Lower lobe of right lung (tissue), 2 donors: ENCODE data around the gene MBOAT1. TPM values are rescaled to one million over a fixed set of nuclear protein-coding genes. Genes with fewer than 3 reads are reported as not detected.

ENCODE experiments used
- ATAC-seq, 2 donors: fragments of 200-7000 bp; cut with Tn5 transposase; one replicate each; pipeline ENCODE4 v1.9.1; 2020 to 2022; ENCODE audit warnings: mild to moderate bottlenecking in 2 of 2, moderate library complexity in 2 of 2
- DNase-seq: peaks from one replicate; pipeline ENCODE4 v3.0.0-alpha.2; 2020
- H3K27ac ChIP-seq: fragments of 200-600 bp; one replicate; pipeline ENCODE4 v1.8.0; 2022
- H3K27me3 ChIP-seq: fragments of 200-600 bp; one replicate; pipeline ENCODE4 v1.8.0; 2022; ENCODE audit warnings: low read depth
- H3K36me3 ChIP-seq: fragments of 200-600 bp; one replicate; pipeline ENCODE4 v1.8.0; 2022; ENCODE audit warnings: mild to moderate bottlenecking
- H3K4me1 ChIP-seq: fragments of 200-600 bp; one replicate; pipeline ENCODE4 v1.8.0; 2022
- H3K4me3 ChIP-seq: fragments of 200-600 bp; one replicate; pipeline ENCODE4 v1.8.0; 2022; ENCODE audit warnings: mild to moderate bottlenecking
- H3K9me3 ChIP-seq: fragments of 200-600 bp; one replicate; pipeline ENCODE4 v1.8.0; 2022
- intact Hi-C: fragments of 100-400 bp; cut with DNase I; formaldehyde crosslinking; loops from one replicate; pipeline ENCODE4 v1.11.0; 2022
- long read RNA-seq: library from polyadenylated mRNA; unstranded; transcript quantifications from one replicate; pipeline ENCODE4 v2.0.0, GENCODE V29; 2021
- total RNA-seq: library from RNA; stranded (reverse); fragmentation: NEBNext Ultra II Directional; extraction: Animal tissue kit (Norgen Biotek cat#: 25700); gene quantifications from one replicate; pipeline ENCODE4 v1.2.1, GENCODE V29; 2021
- TF ChIP-seq, protein P1 (sequence below): fragments of 200-600 bp; IDR thresholded peaks from one replicate; pipeline ENCODE4 v1.8.0; 2022; ENCODE audit warnings: antibody characterized with exemption, mild to moderate bottlenecking
- donor health status: DM: no; HTN: yes; CAD: no; lungs with severe emphysema.

Gene MBOAT1, protein sequence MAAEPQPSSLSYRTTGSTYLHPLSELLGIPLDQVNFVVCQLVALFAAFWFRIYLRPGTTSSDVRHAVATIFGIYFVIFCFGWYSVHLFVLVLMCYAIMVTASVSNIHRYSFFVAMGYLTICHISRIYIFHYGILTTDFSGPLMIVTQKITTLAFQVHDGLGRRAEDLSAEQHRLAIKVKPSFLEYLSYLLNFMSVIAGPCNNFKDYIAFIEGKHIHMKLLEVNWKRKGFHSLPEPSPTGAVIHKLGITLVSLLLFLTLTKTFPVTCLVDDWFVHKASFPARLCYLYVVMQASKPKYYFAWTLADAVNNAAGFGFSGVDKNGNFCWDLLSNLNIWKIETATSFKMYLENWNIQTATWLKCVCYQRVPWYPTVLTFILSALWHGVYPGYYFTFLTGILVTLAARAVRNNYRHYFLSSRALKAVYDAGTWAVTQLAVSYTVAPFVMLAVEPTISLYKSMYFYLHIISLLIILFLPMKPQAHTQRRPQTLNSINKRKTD
- total RNA-seq, result 13.1 TPM
- long read RNA-seq, partial matches to known transcripts, result 4 of 14 reads
- long read RNA-seq, other reads (novel, unspliced or antisense), result 6 of 14 reads

- intact Hi-C loops, result no loop called here
- no peaks in the 10 kb centered on the region for H3K27me3 ChIP-seq
- DNase-seq (peak; percentile 94), ATAC-seq (peak; percentile 98)
- peak within 1 kb of the TSS; percentile 83 for H3K4me3 ChIP-seq
- H3K27ac ChIP-seq, result peak within 1 kb of the TSS; percentile 89
- no peaks in the 10 kb centered on the region for H3K9me3 ChIP-seq
- H3K36me3 ChIP-seq, result no peaks in the 10 kb centered on the region
- peaks cover 35% of the 10 kb centered on the region for H3K4me1 ChIP-seq
- TF ChIP-seq, protein P1, sequence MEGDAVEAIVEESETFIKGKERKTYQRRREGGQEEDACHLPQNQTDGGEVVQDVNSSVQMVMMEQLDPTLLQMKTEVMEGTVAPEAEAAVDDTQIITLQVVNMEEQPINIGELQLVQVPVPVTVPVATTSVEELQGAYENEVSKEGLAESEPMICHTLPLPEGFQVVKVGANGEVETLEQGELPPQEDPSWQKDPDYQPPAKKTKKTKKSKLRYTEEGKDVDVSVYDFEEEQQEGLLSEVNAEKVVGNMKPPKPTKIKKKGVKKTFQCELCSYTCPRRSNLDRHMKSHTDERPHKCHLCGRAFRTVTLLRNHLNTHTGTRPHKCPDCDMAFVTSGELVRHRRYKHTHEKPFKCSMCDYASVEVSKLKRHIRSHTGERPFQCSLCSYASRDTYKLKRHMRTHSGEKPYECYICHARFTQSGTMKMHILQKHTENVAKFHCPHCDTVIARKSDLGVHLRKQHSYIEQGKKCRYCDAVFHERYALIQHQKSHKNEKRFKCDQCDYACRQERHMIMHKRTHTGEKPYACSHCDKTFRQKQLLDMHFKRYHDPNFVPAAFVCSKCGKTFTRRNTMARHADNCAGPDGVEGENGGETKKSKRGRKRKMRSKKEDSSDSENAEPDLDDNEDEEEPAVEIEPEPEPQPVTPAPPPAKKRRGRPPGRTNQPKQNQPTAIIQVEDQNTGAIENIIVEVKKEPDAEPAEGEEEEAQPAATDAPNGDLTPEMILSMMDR, result peak; percentile 37
Observed at GRCh38 chr6:20212392-20213111, at the start of gene MBOAT1. Gene MBOAT1, minus strand, starts transcription at chr6:20212469. Its CDS starts 235 bp downstream, at chr6:20212234.

- TF ChIP-seq, protein P1, result no peak
- intact Hi-C loops, result no loop called here
- DNase-seq (no peak), ATAC-seq (no peak)
- Histone ChIP-seq H3K36me3 (no peaks in the 10 kb centered on the region), H3K9me3 (no peaks in the 10 kb centered on the region), H3K27me3 (no peaks in the 10 kb centered on the region), H3K27ac (no peak overlapping the region), H3K4me1 (no peaks in the 10 kb centered on the region), H3K4me3 (no peak overlapping the region)
Observed at GRCh38 chr6:20261685-20262084, 49.4 kb upstream of the MBOAT1 start.

DNA sequence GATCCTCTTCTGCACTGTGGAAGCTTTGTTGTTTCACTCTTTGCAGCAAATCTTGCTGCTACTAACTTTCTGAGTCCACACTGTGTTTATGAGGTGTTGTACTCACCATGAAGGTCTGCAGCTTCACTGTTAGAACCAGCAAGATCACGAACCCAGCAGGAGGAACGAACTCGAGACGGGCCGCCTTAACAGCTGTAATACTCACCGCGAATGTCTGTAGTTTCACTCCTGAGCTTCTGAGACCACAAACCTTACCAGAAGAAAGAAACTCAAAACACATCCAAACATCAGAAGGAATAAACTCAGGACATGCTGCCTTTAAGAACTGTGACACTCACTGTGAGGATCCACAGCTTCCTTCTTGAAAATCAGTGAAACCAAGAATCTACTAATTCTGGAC is 48.1 kb upstream of the MBOAT1 start:
- intact Hi-C loops, result no loop called here
- TF ChIP-seq, protein P1, result no peak
- no peak for ATAC-seq
- Histone ChIP-seq H3K4me1 (no peaks in the 10 kb centered on the region), H3K9me3 (no peaks in the 10 kb centered on the region), H3K27me3 (no peaks in the 10 kb centered on the region), H3K27ac (no peak overlapping the region), H3K4me3 (no peak overlapping the region), H3K36me3 (no peaks in the 10 kb centered on the region)
- no peak for DNase-seq

- ATAC-seq (no peak), DNase-seq (no peak)
- intact Hi-C loops, result no loop called here
- no peaks in the 10 kb centered on the region for H3K27me3 ChIP-seq
- no peaks in the 10 kb centered on the region for H3K4me1 ChIP-seq
- TF ChIP-seq, protein P1, result no peak
- H3K4me3 ChIP-seq, result no peak overlapping the region
- H3K9me3 ChIP-seq, result no peaks in the 10 kb centered on the region
- H3K27ac ChIP-seq, result no peak overlapping the region
- H3K36me3 ChIP-seq, result no peaks in the 10 kb centered on the region
Observed at GRCh38 chr6:20259316-20260049, 47.2 kb upstream of the MBOAT1 start.

DNA sequence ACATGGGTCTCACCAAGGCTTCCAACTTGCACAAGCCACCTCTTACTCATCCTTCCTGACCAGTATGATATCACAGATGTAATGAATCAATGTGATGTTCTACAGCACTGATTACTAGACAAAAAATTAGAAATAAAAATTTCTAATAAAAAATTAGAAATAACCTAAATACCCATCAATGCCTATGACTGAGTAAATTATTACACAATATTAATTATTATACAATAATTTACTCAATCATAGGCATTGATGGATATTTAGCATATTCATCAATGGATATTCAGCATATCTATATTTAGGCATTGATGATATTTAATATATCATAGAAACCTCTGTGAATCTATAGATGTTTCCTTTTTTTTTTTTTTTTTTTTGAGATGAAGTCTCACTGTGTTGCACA is 43.2 kb upstream of the MBOAT1 start:
- no peaks in the 10 kb centered on the region for H3K27me3 ChIP-seq
- H3K27ac ChIP-seq, result no peak overlapping the region
- intact Hi-C loops, result no loop called here
- ATAC-seq (no peak), DNase-seq (no peak)
- H3K4me3 ChIP-seq, result no peak overlapping the region
- H3K9me3 ChIP-seq, result no peaks in the 10 kb centered on the region
- TF ChIP-seq, protein P1, result no peak
- no peaks in the 10 kb centered on the region for H3K4me1 ChIP-seq
- no peaks in the 10 kb centered on the region for H3K36me3 ChIP-seq
